Measurements from ENCODE around the gene VIM. TPM values are rescaled to one million over a fixed set of nuclear protein-coding genes. Genes with fewer than 3 reads are reported as not detected.

VIM gene
- total RNA-seq, 2 experiments from 2014 or later = 0.88 to 3.4 TPM

DNA sequence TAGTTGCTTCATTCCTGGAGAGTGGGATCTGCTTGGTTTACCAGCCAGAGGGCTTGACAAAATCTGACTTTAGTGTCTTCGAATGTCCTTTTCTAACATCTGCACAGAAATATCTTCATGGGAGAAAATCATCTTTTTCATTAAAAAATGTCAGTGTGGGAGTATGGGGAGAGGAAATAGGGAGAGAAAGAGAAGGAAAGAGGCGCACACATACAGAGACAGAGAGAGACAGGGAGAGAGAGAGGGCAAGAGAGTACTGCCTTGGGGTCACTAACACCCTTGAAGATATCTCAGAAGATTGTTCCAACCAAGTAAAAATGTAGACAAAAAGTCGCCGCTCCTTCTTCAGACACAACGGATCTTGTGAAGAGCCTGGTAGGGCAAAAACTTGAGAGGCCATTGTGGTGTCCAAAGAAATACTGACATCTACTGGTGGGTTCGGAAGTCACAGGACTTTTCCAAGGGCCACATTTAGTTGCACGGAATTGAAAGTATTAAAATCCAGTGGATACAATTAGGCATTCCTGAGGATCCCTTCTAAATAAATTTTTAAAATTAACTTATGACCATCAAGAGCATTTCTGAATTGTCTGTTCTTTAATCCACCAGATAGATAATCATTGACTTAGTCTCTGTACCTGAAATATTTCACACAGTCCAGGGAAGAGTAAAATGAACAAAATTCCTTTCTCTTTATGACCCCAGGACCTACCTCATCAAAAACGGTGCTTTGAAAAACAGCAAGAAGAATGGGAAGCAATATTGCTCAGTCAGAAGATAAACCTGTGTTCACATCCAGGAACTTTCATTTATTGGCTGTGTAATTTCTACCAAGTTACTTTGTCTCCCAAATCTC, 29.7 kb downstream of the VIM start:
- POLR2A ChIA-PET = no interaction called here
- no peak overlapping the region for H3K27ac ChIP-seq (ENCODE audit: low read depth, low read length, poor library complexity, severe bottlenecking)
- no peaks in the 10 kb centered on the region for H3K79me2 ChIP-seq (ENCODE audit: insufficient read depth, low read depth, low read length)
- CTCF ChIA-PET (ENCODE audit: unreplicated experiment) = no interaction called here
- H3K36me3 ChIP-seq (ENCODE audit: insufficient read depth, low read length) = no peaks in the 10 kb centered on the region
- no peak for TF ChIP-seq EZH2phosphoT487 (IDR thresholded peaks at IDR 0.05; ENCODE audit: borderline replicate concordance, low read depth, low read length)
- TF ChIP-seq, protein P1, sequence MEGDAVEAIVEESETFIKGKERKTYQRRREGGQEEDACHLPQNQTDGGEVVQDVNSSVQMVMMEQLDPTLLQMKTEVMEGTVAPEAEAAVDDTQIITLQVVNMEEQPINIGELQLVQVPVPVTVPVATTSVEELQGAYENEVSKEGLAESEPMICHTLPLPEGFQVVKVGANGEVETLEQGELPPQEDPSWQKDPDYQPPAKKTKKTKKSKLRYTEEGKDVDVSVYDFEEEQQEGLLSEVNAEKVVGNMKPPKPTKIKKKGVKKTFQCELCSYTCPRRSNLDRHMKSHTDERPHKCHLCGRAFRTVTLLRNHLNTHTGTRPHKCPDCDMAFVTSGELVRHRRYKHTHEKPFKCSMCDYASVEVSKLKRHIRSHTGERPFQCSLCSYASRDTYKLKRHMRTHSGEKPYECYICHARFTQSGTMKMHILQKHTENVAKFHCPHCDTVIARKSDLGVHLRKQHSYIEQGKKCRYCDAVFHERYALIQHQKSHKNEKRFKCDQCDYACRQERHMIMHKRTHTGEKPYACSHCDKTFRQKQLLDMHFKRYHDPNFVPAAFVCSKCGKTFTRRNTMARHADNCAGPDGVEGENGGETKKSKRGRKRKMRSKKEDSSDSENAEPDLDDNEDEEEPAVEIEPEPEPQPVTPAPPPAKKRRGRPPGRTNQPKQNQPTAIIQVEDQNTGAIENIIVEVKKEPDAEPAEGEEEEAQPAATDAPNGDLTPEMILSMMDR (conservative IDR thresholded peaks at IDR 0.05; ENCODE audit: low read length) = peak; percentile 89
- BruUV-seq (replicated peaks) = no TSS peak
- intact Hi-C loops (cut with micrococcal nuclease; ENCODE audit: unreplicated experiment) = loop anchor here (1.0 to 2.0 kb wide), 2 partner anchors 414 to 429 kb away; no protein-coding TSS in a partner anchor
- H3K4me1 ChIP-seq (ENCODE audit: insufficient read depth, low read length, poor library complexity, severe bottlenecking) = no peaks in the 10 kb centered on the region
- no peaks in the 10 kb centered on the region for H3K9me2 ChIP-seq (ENCODE audit: insufficient read depth, low read length)
- H3K9me3 ChIP-seq (ENCODE audit: low read length) = peaks cover 4% of the 10 kb centered on the region; the same call in 1 of the 2 replicates
- H3K4me3 ChIP-seq (ENCODE audit: low read depth, low read length, poor library complexity, severe bottlenecking) = no peak overlapping the region
- DNase-seq (ENCODE audit: low spot score) = peak; percentile 68
- H2AFZ ChIP-seq (ENCODE audit: low read length) = no peak overlapping the region
- H4K20me1 ChIP-seq (ENCODE audit: insufficient read depth, low read length) = no peaks in the 10 kb centered on the region
- H3K4me2 ChIP-seq (ENCODE audit: low read length) = no peak overlapping the region

DNA sequence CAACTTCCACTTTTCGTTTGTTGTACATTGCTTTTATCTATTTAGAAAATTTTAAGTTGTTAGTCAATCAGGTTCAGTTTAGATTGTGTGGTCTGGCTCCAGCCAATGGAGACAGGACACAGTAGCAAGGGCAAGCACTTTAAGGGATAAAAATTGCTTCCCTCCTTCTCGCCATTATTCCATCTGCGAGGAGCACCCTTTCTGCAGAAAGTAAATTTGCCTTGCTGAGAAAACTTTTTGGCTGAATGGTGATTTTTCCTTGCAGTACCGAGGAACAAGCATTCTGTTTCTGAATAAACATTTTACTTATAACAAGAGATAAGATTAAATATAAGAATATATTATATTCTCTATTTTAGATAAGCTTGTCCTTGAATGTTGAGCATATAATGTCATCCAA, 34.5 kb downstream of the VIM start:
- intact Hi-C loops (cut with micrococcal nuclease; ENCODE audit: unreplicated experiment) = no loop called here
- CTCF ChIA-PET (ENCODE audit: unreplicated experiment) = no interaction called here
- no TSS peak for BruUV-seq (replicated peaks)

More for the DNA sequence above, 34.5 kb downstream of the VIM start:
- Histone ChIP-seq H3K4me2 (ENCODE audit: low read length) (no peak overlapping the region), H3K9me2 (ENCODE audit: insufficient read depth, low read length) (no peaks in the 10 kb centered on the region), H4K20me1 (ENCODE audit: insufficient read depth, low read length) (no peaks in the 10 kb centered on the region), H3K79me2 (ENCODE audit: insufficient read depth, low read depth, low read length) (no peaks in the 10 kb centered on the region), H3K9me3 (ENCODE audit: low read length) (peaks cover 4% of the 10 kb centered on the region; the same call in 1 of the 2 replicates), H3K4me3 (ENCODE audit: low read depth, low read length, poor library complexity, severe bottlenecking) (no peak overlapping the region), H2AFZ (ENCODE audit: low read length) (no peak overlapping the region), H3K4me1 (ENCODE audit: insufficient read depth, low read length, poor library complexity, severe bottlenecking) (no peaks in the 10 kb centered on the region), H3K27ac (ENCODE audit: low read depth, low read length, poor library complexity, severe bottlenecking) (no peak overlapping the region), H3K36me3 (ENCODE audit: insufficient read depth, low read length) (no peaks in the 10 kb centered on the region)
- TF ChIP-seq EZH2phosphoT487 (IDR thresholded peaks at IDR 0.05; ENCODE audit: borderline replicate concordance, low read depth, low read length) = no peak
- TF ChIP-seq, protein P1 (conservative IDR thresholded peaks at IDR 0.05; ENCODE audit: low read length) = no peak
- POLR2A ChIA-PET = no interaction called here
- DNase-seq (ENCODE audit: low spot score) = no peak
